ENCODE results near the gene TPM4.

TPM4 gene

DNA sequence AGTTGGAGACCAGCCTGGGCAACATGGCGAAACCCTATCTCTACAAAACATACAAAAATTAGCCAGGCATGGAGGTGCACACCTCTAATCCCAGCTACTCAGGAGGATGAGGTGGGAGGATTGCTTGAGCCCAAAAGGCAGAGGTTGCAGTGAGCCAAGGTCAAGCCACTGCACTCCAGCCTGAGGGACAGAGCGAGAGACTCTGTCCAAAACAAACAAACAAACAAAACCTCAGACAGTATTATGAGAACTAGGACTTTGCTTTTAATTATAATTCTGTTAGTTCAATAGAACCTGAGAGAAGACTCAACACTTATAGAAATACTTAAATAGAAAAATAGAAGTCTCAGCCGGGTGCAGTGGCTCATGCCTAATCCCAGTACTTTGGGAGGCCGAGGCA lies 31.1 kb upstream of the TPM4 start:
- ChIA-PET CTCF (interaction anchor here (1.8 to 1.9 kb wide), 2 partner anchors 12 to 141 kb away, joined by 4 to 6 read pairs; partner anchors contain the start of gene FAM32A), POLR2A (interaction anchor here (0.6 to 0.7 kb wide), 2 partner anchors 14 to 677 kb away, joined by 5 to 8 read pairs; no protein-coding TSS in a partner anchor)
- DNase-seq (ENCODE audit: extremely low spot score) = no peak
- TF ChIP-seq CTCF (IDR thresholded peaks at IDR 0.05; ENCODE audit: control extremely low read depth, extremely low read depth, low read depth, missing control alignments) = no peak

GRCh38 chr19:16045893-16046292 lies 30.4 kb upstream of the TPM4 start:
- no peak for DNase-seq (ENCODE audit: extremely low spot score)
- CTCF ChIA-PET = interaction anchor here (1.9 kb wide), 1 partner anchor 140 kb away, joined by 6 read pairs; the partner anchor contains the start of gene FAM32A
- POLR2A ChIA-PET = interaction anchor here (0.7 kb wide), 1 partner anchor 676 kb away, joined by 8 read pairs; no protein-coding TSS in a partner anchor
- TF ChIP-seq CTCF (IDR thresholded peaks at IDR 0.05; ENCODE audit: control extremely low read depth, extremely low read depth, low read depth, missing control alignments) = no peak

GRCh38 chr19:16048583-16048982 lies 27.7 kb upstream of the TPM4 start:
- ChIA-PET POLR2A (no interaction called here), CTCF (interaction anchor here (0.9 kb wide), 1 partner anchor 8 kb away, joined by 3 read pairs; no protein-coding TSS in a partner anchor)
- no peak for TF ChIP-seq CTCF (IDR thresholded peaks at IDR 0.05; ENCODE audit: control extremely low read depth, extremely low read depth, low read depth, missing control alignments)
- DNase-seq (ENCODE audit: extremely low spot score) = no peak

- peak; percentile 18 for DNase-seq (ENCODE audit: extremely low spot score)
- ChIA-PET CTCF (interaction anchor here (0.9 to 2.5 kb wide), 4 partner anchors 8 to 136 kb away, joined by 3 to 17 read pairs (median 4); no protein-coding TSS in a partner anchor), POLR2A (no interaction called here)
- no peak for TF ChIP-seq CTCF (IDR thresholded peaks at IDR 0.05; ENCODE audit: control extremely low read depth, extremely low read depth, low read depth, missing control alignments)
Observed at GRCh38 chr19:16051254-16052025, 24.9 kb upstream of the TPM4 start.

DNA sequence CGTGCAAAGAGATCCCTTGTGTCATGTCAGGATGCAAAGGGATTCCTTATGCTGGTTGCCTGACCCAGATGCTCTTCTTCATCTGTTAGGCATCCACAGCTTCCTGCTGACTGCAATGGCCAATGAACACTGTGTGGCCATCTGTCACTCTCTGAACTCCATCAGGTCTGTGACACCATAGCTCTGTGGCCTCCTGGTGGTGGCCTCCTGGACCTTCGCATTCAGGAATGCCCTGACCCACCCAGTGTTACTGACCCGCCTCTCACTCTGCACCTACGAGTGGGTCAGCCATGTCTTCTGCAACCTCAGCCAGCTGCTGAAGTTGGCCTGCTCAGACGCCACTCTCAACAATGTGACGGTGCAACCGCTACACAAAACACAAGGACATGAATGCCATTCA lies 23.9 kb upstream of the TPM4 start:
- no peak for TF ChIP-seq CTCF (IDR thresholded peaks at IDR 0.05; ENCODE audit: control extremely low read depth, extremely low read depth, low read depth, missing control alignments)
- CTCF ChIA-PET = interaction anchor here (1.4 to 2.5 kb wide), 2 partner anchors 10 to 11 kb away, joined by 6 to 17 read pairs; no protein-coding TSS in a partner anchor
- POLR2A ChIA-PET = no interaction called here
- no peak for DNase-seq (ENCODE audit: extremely low spot score)

GRCh38 chr19:16057062-16057461 lies 19.2 kb upstream of the TPM4 start:
- no peak for DNase-seq (ENCODE audit: extremely low spot score)
- TF ChIP-seq CTCF (IDR thresholded peaks at IDR 0.05; ENCODE audit: control extremely low read depth, extremely low read depth, low read depth, missing control alignments) = no peak
- ChIA-PET POLR2A (no interaction called here), CTCF (interaction anchor here (1.6 to 2.4 kb wide), 2 partner anchors 13 to 15 kb away, joined by 4 to 8 read pairs; no protein-coding TSS in a partner anchor)
